GM19240 (cell line): Measurements from ENCODE around the gene DAPK3.
"Not testable (repeated sequence)": the region's sequence is repeated elsewhere in the genome, so short reads cannot be mapped to it uniquely, and the experiment has no call there.

ENCODE experiments used
- DNase-seq: peaks from one replicate; pipeline ENCODE4 v3.0.0; 2011; ENCODE audit warnings: low spot score; ENCODE audit not compliant: insufficient read length

DAPK3 gene

GRCh38 chr19:4005436-4005835 lies 34.5 kb upstream of the DAPK3 start:
- DNase-seq, result not testable (repeated sequence)

- DNase-seq, result not testable (repeated sequence)
Observed at GRCh38 chr19:4000798-4001197, 29.9 kb upstream of the DAPK3 start.

GRCh38 chr19:3998667-3999412 lies 27.9 kb upstream of the DAPK3 start:
- DNase-seq, result not testable (repeated sequence)

GRCh38 chr19:3995607-3996006 lies 24.7 kb upstream of the DAPK3 start:
- no peak for DNase-seq

- DNase-seq, result no peak
Observed at GRCh38 chr19:3990815-3991117, 19.9 kb upstream of the DAPK3 start.

- peak; percentile 49 for DNase-seq
Observed at GRCh38 chr19:3987619-3988371, 16.9 kb upstream of the DAPK3 start.

- no peak for DNase-seq
Observed at GRCh38 chr19:3986260-3987041, 15.6 kb upstream of the DAPK3 start.

GRCh38 chr19:3985643-3986259 lies 14.9 kb upstream of the DAPK3 start:
- DNase-seq, result no peak

GRCh38 chr19:3984908-3985642 lies 14.2 kb upstream of the DAPK3 start, which contains the start of gene EEF2:
EEF2 (minus strand) TSS chr19:3985463; CDS start chr19:3985380, 83 bp downstream.
- peak; percentile 69 for DNase-seq

GRCh38 chr19:3984584-3984907 lies 13.6 kb upstream of the DAPK3 start:
- no peak for DNase-seq

- peak; percentile 26 for DNase-seq
Observed at GRCh38 chr19:3983936-3984583, 13.2 kb upstream of the DAPK3 start.

GRCh38 chr19:3983542-3983914 lies 12.6 kb upstream of the DAPK3 start:
- DNase-seq, result no peak

- no peak for DNase-seq
Observed at GRCh38 chr19:3982701-3983541, 12.0 kb upstream of the DAPK3 start.

- DNase-seq, result no peak
Observed at GRCh38 chr19:3981736-3982681, 11.1 kb upstream of the DAPK3 start.

GRCh38 chr19:3981373-3981735 lies 10.5 kb upstream of the DAPK3 start:
- no peak for DNase-seq

- no peak for DNase-seq
Observed at GRCh38 chr19:3980353-3981251, 9.7 kb upstream of the DAPK3 start.

- DNase-seq, result no peak
Observed at GRCh38 chr19:3979674-3980352, 8.9 kb upstream of the DAPK3 start.
